Panc1 (cell line): ENCODE measurements around the gene INPP4B. TPM values are rescaled to one million over a fixed set of nuclear protein-coding genes. Genes with fewer than 3 reads are reported as not detected.

Experiments used
- ATAC-seq: fragments of 200-7000 bp; cut with Tn5 transposase; 2 replicates; pipeline ENCODE4 v1.9.1; 2020; ENCODE audit warnings: mild to moderate bottlenecking, moderate library complexity
- BruUV-seq: library from RNA; stranded (reverse); fragments of 400-500 nt; replicated peaks from 2 replicates; lab custom pipeline; 2021; lab: Mats Ljungman, UMichigan
- CTCF ChIA-PET: fragments of 300-600 bp; sonication (Branson Sonifier 250); formaldehyde crosslinking; loops from one replicate; lab custom pipeline; 2022; ENCODE audit warnings: antibody characterized with exemption; lab: Charles Lee
- POLR2A ChIA-PET: fragments of 300-600 bp; sonication (Branson Sonifier 250); formaldehyde crosslinking; loops from one replicate; lab custom pipeline; 2022; ENCODE audit warnings: antibody characterized with exemption; lab: Charles Lee
- DNase-seq: peaks from one replicate; pipeline ENCODE4 v3.0.0-alpha.2; 2010; ENCODE audit warnings: low read depth, low spot score
- H3K27ac ChIP-seq: 2 replicates; pipeline ENCODE4 v1.5.1; 2011; ENCODE audit warnings: mild to moderate bottlenecking, low read length, inconsistent platforms
- H3K27me3 ChIP-seq: fragments of 200-500 bp; sonication (Bioruptor generic); 2 replicates; pipeline ENCODE4 v1.6.0; 2014; ENCODE audit warnings: low read length, inconsistent platforms; ENCODE audit not compliant: control insufficient read depth, insufficient read depth
- H3K36me3 ChIP-seq: fragments of 200-500 bp; sonication (Bioruptor generic); 2 replicates; pipeline ENCODE4 v1.5.1; 2014; ENCODE audit warnings: inconsistent platforms, mild to moderate bottlenecking, low read length, moderate library complexity; ENCODE audit not compliant: control insufficient read depth, insufficient read depth
- H3K4me1 ChIP-seq: 2 replicates; pipeline ENCODE4 v1.5.1; 2011; ENCODE audit warnings: inconsistent platforms, mild to moderate bottlenecking, low read length, moderate library complexity; ENCODE audit not compliant: control insufficient read depth, insufficient read depth
- H3K4me3 ChIP-seq, 2 experiments: 2 replicates each; pipeline ENCODE4 v1.5.1; 2011 to 2012; ENCODE audit warnings: low read depth in 2 of 2, low read length in 2 of 2, mild to moderate bottlenecking in 2 of 2, inconsistent platforms in 1 of 2, moderate library complexity in 1 of 2
- H3K9me3 ChIP-seq: fragments of 200-500 bp; sonication (Bioruptor generic); 2 replicates; pipeline ENCODE4 v1.5.1; 2014; ENCODE audit warnings: low read depth, mild to moderate bottlenecking, inconsistent platforms, low read length, moderate library complexity; ENCODE audit not compliant: control insufficient read depth, insufficient read depth
- POLR2AphosphoS5 ChIP-seq: IDR thresholded peaks from 2 replicates; pipeline ENCODE4 v1.6.1; 2012; ENCODE audit warnings: mild to moderate bottlenecking, low read depth, low read length, moderate library complexity
- SIN3A ChIP-seq: IDR thresholded peaks from 2 replicates; pipeline ENCODE4 v1.6.1; 2012; ENCODE audit warnings: low read depth, mild to moderate bottlenecking, low read length, moderate library complexity, borderline replicate concordance; ENCODE audit not compliant: insufficient read depth
- TCF7L2 ChIP-seq: IDR thresholded peaks from 2 replicates; pipeline ENCODE4 v1.6.1; 2011; ENCODE audit warnings: mild to moderate bottlenecking, low read depth, low read length, inconsistent platforms
- in situ Hi-C: cut with HindIII; loops from 2 replicates; pipeline ENCODE4 v1.10.0; 2016; ENCODE audit warnings: low sequenced_read_pairs, low pct_unique_long_range_greater_than_20kb
- intact Hi-C: fragments of 100-400 bp; cut with micrococcal nuclease; formaldehyde crosslinking; loops from one replicate; pipeline ENCODE4 v1.10.0; 2022; ENCODE audit not compliant: unreplicated experiment
- total RNA-seq: library from RNA; stranded (reverse); gene quantifications from one replicate; pipeline ENCODE4 v1.2.1, GENCODE V29; 2021; ENCODE audit not compliant: unreplicated experiment
- TF ChIP-seq, protein P1 (sequence below): fragments of 450-650 bp; IDR thresholded peaks from 2 replicates; pipeline ENCODE4 v1.5.1; 2017; ENCODE audit warnings: mild to moderate bottlenecking
- TF ChIP-seq, protein P2 (sequence below), 2 experiments: IDR thresholded peaks; 2 replicates each; pipeline ENCODE4 v1.6.1; 2011 to 2012; ENCODE audit warnings: low read depth in 2 of 2, control low read depth in 1 of 2, low read length in 1 of 2, mild to moderate bottlenecking in 1 of 2, moderate library complexity in 1 of 2; ENCODE audit not compliant: insufficient read depth in 1 of 2

INPP4B gene
- total RNA-seq, 1 experiment from 2014 or later: 4.5 TPM

DNA sequence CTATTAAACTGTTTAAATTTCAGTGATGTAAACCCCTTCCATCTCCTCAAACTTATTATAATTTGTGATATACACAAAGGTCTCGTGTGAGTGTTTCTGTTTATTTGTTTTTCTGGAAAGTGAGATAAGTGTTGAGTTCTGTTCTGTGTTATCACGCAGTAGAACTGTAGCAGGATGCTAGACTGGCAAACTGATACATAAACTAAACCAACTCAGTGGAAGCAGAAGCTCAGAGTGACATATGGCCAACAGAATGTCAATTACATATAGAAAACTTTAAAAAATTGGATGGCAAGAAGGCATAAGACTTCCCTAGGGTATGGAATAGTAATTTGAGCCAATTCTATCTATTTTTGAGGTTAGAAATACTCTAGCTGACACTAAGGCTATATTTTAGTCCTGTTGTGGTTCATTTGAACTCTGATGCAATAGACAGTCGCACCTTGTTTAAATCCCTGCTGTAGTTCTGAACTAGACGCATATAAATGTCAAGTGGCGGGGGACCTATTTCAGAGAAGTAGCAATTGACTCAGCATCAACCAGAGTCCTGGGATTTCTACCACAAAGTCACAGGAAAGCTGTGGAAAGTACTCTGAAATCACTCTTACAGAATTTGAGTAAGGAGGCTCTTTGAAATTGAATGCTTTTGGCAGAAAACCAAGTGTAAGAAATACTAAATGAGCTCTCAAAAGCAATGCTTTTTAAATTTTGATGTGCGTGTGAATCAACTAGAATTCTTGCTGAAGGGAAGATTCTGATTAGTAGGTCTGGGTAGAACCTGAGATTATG lies 294.4 kb downstream of the INPP4B start:
- in situ Hi-C loops: no loop called here
- H3K9me3 ChIP-seq: no peaks in the 10 kb centered on the region
- intact Hi-C loops: no loop called here
- DNase-seq: no peak
- no peak overlapping the region for H3K27ac ChIP-seq
- H3K36me3 ChIP-seq: no peaks in the 10 kb centered on the region
- TF ChIP-seq, protein P1, sequence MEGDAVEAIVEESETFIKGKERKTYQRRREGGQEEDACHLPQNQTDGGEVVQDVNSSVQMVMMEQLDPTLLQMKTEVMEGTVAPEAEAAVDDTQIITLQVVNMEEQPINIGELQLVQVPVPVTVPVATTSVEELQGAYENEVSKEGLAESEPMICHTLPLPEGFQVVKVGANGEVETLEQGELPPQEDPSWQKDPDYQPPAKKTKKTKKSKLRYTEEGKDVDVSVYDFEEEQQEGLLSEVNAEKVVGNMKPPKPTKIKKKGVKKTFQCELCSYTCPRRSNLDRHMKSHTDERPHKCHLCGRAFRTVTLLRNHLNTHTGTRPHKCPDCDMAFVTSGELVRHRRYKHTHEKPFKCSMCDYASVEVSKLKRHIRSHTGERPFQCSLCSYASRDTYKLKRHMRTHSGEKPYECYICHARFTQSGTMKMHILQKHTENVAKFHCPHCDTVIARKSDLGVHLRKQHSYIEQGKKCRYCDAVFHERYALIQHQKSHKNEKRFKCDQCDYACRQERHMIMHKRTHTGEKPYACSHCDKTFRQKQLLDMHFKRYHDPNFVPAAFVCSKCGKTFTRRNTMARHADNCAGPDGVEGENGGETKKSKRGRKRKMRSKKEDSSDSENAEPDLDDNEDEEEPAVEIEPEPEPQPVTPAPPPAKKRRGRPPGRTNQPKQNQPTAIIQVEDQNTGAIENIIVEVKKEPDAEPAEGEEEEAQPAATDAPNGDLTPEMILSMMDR: no peak
- TF ChIP-seq SIN3A (no peak), TCF7L2 (no peak), POLR2AphosphoS5 (no peak)
- TF ChIP-seq, protein P2, sequence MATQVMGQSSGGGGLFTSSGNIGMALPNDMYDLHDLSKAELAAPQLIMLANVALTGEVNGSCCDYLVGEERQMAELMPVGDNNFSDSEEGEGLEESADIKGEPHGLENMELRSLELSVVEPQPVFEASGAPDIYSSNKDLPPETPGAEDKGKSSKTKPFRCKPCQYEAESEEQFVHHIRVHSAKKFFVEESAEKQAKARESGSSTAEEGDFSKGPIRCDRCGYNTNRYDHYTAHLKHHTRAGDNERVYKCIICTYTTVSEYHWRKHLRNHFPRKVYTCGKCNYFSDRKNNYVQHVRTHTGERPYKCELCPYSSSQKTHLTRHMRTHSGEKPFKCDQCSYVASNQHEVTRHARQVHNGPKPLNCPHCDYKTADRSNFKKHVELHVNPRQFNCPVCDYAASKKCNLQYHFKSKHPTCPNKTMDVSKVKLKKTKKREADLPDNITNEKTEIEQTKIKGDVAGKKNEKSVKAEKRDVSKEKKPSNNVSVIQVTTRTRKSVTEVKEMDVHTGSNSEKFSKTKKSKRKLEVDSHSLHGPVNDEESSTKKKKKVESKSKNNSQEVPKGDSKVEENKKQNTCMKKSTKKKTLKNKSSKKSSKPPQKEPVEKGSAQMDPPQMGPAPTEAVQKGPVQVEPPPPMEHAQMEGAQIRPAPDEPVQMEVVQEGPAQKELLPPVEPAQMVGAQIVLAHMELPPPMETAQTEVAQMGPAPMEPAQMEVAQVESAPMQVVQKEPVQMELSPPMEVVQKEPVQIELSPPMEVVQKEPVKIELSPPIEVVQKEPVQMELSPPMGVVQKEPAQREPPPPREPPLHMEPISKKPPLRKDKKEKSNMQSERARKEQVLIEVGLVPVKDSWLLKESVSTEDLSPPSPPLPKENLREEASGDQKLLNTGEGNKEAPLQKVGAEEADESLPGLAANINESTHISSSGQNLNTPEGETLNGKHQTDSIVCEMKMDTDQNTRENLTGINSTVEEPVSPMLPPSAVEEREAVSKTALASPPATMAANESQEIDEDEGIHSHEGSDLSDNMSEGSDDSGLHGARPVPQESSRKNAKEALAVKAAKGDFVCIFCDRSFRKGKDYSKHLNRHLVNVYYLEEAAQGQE (IDR thresholded peaks at IDR 0.05; ENCODE audit: insufficient read depth in 1 of 2, low read depth in 2 of 2, low read length in 1 of 2): no peak
- CTCF ChIA-PET: no interaction called here
- H3K4me3 ChIP-seq: no peak overlapping the region
- no peak for ATAC-seq
- BruUV-seq: no TSS peak
- no peaks in the 10 kb centered on the region for H3K4me1 ChIP-seq
- H3K27me3 ChIP-seq: no peaks in the 10 kb centered on the region
- POLR2A ChIA-PET: no interaction called here

GRCh38 chr4:142550965-142551364 lies 295.1 kb downstream of the INPP4B start:
- TF ChIP-seq, protein P1: no peak
- no peak for TF ChIP-seq TCF7L2
- TF ChIP-seq SIN3A: no peak
- TF ChIP-seq POLR2AphosphoS5: no peak
- TF ChIP-seq, protein P2 (IDR thresholded peaks at IDR 0.05; ENCODE audit: insufficient read depth in 1 of 2, low read depth in 2 of 2, low read length in 1 of 2): no peak
- ATAC-seq: no peak
- Histone ChIP-seq H3K4me3 (no peak overlapping the region), H3K27ac (no peak overlapping the region), H3K36me3 (no peaks in the 10 kb centered on the region), H3K4me1 (no peaks in the 10 kb centered on the region), H3K27me3 (no peaks in the 10 kb centered on the region), H3K9me3 (no peaks in the 10 kb centered on the region)
- in situ Hi-C loops (no loop called here), intact Hi-C loops (no loop called here)
- CTCF ChIA-PET: no interaction called here
- no TSS peak for BruUV-seq
- POLR2A ChIA-PET: no interaction called here
- DNase-seq: no peak
